ENCODE measurements around the gene MYOF. TPM values are rescaled to one million over a fixed set of nuclear protein-coding genes. Genes with fewer than 3 reads are reported as not detected.
A peak's percentile ranks its signal among the peaks of the same experiment; 100 is the strongest.

MYOF gene
- total RNA-seq, 3 donors from 2014 or later: 55.0 to 90.7 (median 85.5) TPM

- ATAC-seq: no peak
- Histone ChIP-seq H3K36me3 (ENCODE audit: low read depth) (no peaks in the 10 kb centered on the region), H3K4me3 (no peak overlapping the region), H3K9me3 (no peaks in the 10 kb centered on the region), H3K4me1 (ENCODE audit: low read depth) (peaks cover 12% of the 10 kb centered on the region)
- intact Hi-C loops (cut with DNase I, micrococcal nuclease): no loop called here
- no peak for DNase-seq
- TF ChIP-seq, protein P1, sequence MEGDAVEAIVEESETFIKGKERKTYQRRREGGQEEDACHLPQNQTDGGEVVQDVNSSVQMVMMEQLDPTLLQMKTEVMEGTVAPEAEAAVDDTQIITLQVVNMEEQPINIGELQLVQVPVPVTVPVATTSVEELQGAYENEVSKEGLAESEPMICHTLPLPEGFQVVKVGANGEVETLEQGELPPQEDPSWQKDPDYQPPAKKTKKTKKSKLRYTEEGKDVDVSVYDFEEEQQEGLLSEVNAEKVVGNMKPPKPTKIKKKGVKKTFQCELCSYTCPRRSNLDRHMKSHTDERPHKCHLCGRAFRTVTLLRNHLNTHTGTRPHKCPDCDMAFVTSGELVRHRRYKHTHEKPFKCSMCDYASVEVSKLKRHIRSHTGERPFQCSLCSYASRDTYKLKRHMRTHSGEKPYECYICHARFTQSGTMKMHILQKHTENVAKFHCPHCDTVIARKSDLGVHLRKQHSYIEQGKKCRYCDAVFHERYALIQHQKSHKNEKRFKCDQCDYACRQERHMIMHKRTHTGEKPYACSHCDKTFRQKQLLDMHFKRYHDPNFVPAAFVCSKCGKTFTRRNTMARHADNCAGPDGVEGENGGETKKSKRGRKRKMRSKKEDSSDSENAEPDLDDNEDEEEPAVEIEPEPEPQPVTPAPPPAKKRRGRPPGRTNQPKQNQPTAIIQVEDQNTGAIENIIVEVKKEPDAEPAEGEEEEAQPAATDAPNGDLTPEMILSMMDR (IDR thresholded peaks at IDR 0.05): no peak
These were observed 17.3 kb downstream of the MYOF start for GRCh38 chr10:93464776-93465388.

GRCh38 chr10:93463723-93464476 is 18.2 kb downstream of the MYOF start:
- intact Hi-C loops (cut with DNase I, micrococcal nuclease): no loop called here
- no peak for DNase-seq
- no peak for ATAC-seq
- no peaks in the 10 kb centered on the region for H3K36me3 ChIP-seq (ENCODE audit: low read depth)
- no peaks in the 10 kb centered on the region for H3K9me3 ChIP-seq
- H3K4me3 ChIP-seq: no peak overlapping the region
- TF ChIP-seq, protein P1 (IDR thresholded peaks at IDR 0.05): no peak
- H3K4me1 ChIP-seq (ENCODE audit: low read depth): peaks cover 12% of the 10 kb centered on the region

DNA sequence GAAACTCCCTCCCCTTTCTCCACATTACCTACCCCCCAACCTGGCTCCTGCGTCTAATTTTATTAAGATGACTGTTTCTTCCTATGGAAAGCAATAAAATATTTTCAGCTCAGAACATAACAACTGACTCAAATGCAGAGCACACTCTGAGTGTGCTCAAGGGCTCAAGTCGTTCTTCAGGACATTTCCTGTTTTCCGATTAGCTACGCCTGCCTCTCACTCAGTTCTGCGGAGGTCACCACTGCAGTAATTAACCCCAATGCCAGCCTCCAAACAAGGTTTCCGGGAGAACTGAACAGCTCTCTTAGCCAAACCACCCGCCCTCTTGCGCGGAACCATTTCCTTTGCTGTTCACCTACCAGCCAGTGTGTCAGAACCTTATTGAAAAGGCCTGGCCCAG is 19.3 kb downstream of the MYOF start:
- DNase-seq (no peak), ATAC-seq (no peak)
- H3K9me3 ChIP-seq: no peaks in the 10 kb centered on the region

DNA sequence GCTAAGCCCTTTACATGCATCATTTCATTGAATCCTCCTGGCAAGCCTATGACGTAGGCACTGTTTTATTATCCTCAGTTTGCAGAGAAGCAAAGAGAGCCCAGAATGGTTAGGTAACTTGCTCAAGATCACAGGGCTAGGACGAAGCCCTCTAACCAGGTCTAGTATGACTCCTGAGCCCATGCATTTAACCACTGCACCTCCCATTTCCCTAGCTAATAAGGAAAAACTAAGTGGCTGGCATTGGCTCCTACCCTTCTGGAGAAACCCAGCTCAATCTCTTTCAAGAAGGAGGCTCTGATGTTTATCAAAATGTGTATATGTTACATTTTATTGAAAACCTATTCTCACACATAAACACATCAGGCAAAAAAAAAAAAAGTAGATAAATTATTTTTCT is 19.8 kb downstream of the MYOF start:
- ATAC-seq (no peak), DNase-seq (no peak)
- intact Hi-C loops (cut with DNase I, micrococcal nuclease): no loop called here
- no peak overlapping the region for H3K4me3 ChIP-seq
- H3K36me3 ChIP-seq (ENCODE audit: low read depth): no peaks in the 10 kb centered on the region
- TF ChIP-seq, protein P1 (IDR thresholded peaks at IDR 0.05): no peak
- H3K4me1 ChIP-seq (ENCODE audit: low read depth): peaks cover 15% of the 10 kb centered on the region
- no peaks in the 10 kb centered on the region for H3K9me3 ChIP-seq

More for the DNA sequence above, 19.3 kb downstream of the MYOF start:
- no peak overlapping the region for H3K4me3 ChIP-seq
- no peaks in the 10 kb centered on the region for H3K36me3 ChIP-seq (ENCODE audit: low read depth)
- intact Hi-C loops (cut with DNase I, micrococcal nuclease): no loop called here
- peaks cover 15% of the 10 kb centered on the region for H3K4me1 ChIP-seq (ENCODE audit: low read depth)
- TF ChIP-seq, protein P1 (IDR thresholded peaks at IDR 0.05): no peak

DNA sequence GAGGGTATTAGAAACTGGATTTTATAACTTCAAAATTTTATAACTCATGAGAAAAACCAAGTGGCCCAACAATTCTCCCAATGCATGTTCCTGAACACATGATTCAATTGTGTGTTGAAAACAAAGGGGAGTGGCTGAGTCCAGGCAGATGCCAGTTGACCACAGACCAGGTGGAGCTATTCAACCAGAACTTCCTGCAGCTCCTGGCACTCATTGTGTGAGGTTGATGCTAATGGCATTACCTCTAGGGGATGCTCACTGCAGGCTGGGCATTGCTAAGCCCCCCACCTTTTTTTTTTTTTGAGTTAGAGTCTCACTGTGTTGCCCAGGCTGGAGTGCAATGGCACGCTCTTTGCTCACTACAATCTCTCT is 20.3 kb downstream of the MYOF start:
- ATAC-seq: peak; percentile 17
- DNase-seq: no peak
- no peaks in the 10 kb centered on the region for H3K9me3 ChIP-seq
- H3K4me3 ChIP-seq: no peak overlapping the region
- no peaks in the 10 kb centered on the region for H3K36me3 ChIP-seq (ENCODE audit: low read depth)
- H3K4me1 ChIP-seq (ENCODE audit: low read depth): peaks cover 12% of the 10 kb centered on the region
- TF ChIP-seq, protein P1 (IDR thresholded peaks at IDR 0.05): no peak
- intact Hi-C loops (cut with DNase I, micrococcal nuclease): no loop called here
